Islet precursor cell (in vitro differentiated cells): ENCODE results near the gene PON1.

Experiments used
- DNase-seq: peaks from one replicate; pipeline ENCODE4 v3.0.0-alpha.2; 2018

PON1 gene

GRCh38 chr7:95316588-95316987, 7.7 kb downstream of the PON1 start:
- DNase-seq, result no peak

- no peak for DNase-seq
Measured at GRCh38 chr7:95312561-95312960, 11.8 kb downstream of the PON1 start.

DNA sequence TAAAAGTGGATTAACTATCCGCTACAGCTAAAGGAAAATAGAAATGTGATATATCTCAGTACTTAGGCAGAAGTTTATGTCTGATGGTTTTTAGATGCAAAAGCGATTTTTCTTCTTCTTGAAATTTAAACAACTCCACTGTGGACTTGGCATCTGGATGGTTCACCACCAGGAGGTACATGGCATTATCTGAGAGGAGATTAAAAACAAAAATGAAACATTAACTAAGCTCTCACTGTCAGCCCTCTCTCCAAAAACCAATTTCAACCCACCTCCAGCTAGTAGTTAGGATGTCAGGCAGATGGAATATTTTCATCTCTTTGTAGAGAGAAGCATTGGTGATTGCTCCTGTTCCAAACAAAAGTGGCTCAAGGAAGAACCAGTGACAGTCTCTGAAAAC, 12.9 kb downstream of the PON1 start:
- DNase-seq, result no peak

DNA sequence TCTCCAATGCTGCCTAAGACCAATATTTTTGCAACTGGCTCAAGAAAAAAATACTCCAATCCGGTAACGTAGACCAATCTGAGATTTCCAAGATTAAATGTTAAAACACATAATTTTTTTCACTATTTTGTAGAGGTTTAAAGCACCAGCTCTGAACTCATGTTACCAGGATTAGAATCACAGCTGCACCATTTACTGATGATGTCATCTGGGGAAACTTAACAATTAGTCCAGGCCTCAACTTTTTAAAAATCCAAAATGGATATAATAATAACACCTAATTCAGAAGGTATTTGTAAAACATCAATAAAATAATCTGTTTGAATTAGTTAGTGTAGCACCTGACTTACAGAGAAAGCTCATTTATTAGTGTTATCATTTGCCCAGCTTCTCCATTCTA, 14.4 kb downstream of the PON1 start:
- no peak for DNase-seq

GRCh38 chr7:95304990-95305389, 19.3 kb downstream of the PON1 start:
- no peak for DNase-seq

- DNase-seq, result no peak
Measured at GRCh38 chr7:95303013-95303905, 21.1 kb downstream of the PON1 start.

DNA sequence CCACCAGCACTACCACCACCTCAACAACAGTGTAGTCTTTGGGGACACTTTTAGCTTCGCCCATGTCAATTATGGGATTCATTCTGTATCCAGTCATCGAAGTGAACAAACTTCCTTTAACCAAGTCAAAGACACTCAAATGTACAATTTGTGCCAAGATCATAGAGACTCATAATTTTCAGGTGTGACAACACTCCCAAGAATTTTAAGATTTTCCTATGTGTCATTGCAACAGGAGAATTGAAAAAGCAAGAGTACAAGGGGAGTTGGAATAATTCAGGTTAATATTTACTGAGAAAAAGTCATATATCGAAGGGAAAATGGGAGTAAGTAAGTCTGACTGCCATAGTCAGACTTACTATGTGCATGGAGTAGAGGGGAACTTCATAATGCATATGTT, 26.2 kb downstream of the PON1 start:
- DNase-seq, result no peak

DNA sequence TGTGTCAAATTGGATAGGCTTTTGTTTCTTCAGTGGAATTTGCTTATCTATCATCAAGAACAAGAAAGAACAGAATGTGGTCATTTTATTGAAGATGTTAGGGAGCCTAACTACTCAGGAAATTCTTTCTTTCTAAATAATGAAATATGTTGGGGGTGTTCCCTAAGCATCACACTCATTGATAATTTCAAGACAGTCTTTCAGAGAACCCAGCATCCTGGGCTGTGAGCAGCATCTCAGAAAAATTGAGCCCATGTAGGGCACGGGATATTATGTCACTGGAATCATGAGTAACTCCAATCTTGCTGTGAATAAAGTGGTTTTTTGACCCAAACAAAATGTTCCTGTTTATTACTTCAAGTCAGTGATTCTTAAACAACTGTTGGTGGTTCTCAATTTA, 27.3 kb downstream of the PON1 start:
- no peak for DNase-seq

DNA sequence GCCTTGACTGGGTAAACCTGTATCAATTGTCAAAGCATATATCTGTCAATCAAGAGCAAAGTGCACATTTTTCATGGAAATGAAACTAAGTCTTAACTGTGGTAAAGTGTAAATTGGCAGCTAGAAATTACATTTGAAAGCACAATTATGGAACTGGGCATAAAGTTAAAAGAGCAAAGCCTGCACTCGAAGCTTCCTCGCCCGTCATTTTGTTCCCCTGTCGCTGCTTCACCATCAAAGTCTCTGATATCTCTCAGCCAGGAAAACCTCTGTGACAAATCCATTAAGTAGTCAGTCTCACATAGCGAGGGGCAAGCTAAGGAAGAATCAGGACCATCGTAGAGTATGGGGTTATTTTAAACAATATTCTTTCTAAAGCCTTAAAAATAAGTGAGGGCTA, 27.9 kb downstream of the PON1 start:
- DNase-seq, result no peak

DNA sequence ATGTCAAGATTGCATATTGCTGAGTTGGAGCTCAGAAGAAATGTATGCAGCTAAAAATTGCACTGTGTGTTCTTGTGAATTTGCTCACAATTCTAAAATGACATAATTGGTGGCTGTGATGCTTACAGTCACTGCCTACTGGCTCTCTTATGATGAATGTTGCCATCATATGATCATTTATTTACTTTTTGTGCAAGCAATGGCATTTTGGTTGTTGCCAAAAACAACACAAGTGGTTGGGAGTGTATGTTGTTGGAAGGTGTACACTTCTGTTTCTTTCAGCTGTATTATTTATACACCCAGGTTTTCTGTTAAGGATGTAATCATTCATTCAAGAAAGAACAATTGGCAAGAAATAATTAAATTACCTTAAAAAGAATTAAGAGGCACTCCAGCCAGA, 28.9 kb downstream of the PON1 start:
- DNase-seq, result no peak

DNA sequence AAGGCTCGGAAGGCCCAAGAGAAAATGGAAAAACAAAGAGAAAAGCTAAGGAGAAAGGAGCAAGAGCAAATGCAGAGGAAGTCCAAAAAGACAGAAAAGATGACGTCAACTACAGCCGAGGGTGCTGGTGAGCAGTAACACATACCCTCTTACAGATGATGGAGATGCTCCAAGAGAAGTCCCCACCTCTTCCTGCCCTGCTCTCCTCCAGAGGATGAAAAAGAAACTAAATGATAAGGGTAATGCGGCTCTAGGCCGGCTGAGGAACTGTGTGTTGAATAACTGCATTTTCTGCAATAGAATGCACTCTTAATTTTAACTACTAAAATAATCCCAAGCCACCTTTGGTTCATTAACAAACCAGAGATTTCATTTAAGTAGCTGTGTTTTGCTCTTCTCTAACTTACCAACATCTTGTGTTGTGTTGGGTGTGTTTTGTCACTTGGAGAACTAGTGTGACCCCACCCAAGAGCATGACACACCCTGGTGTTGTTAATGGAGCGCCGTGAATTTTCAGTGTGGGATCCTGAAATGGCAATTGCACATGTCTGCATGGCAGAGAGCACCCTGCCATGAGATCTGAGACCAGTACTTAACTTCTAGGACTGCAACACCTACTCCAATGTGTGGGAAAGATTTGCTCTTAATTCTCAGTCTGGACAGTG, 34.0 kb downstream of the PON1 start:
- DNase-seq, result no peak

DNA sequence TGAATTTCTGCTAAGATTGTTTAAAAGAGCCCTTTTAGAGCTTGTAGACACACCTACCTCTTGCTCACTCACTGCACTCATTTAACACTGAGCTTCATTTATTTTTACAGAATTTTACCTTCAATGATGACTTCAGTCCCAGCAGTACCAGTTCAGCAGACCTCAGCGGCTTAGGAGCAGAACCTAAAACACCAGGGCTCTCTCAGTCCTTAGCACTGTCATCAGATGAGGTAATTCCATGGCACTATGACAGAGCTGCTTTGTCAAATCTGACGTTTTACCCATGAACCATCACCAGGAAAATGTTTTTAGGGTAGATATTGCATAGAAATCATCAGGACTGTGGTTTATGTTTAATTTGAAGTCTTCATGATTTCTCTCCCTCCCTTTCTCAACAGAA, 38.2 kb downstream of the PON1 start:
- DNase-seq, result no peak

- no peak for DNase-seq
Measured at GRCh38 chr7:95279417-95279816, 44.9 kb downstream of the PON1 start.

- DNase-seq, result no peak
Measured at GRCh38 chr7:95276114-95276513, 48.2 kb downstream of the PON1 start.

DNA sequence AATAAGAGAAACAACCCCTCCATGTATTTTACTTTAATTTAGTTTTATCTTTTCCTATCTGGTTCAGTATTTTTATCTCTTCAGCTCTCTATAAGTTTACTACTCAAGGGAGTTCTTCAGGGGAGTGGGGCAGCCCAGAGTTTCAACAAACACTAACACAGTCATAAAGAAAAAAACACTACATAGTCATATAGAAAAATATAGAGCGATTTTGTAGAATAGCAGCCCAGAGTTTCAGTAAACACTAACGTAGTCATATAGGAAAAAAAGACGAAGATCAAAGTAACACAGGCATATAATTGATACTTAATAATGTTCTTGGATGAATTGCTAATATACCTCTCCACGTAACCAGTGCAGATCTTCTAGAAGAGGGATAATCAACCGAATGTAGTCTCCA, 54.7 kb downstream of the PON1 start:
- no peak for DNase-seq

DNA sequence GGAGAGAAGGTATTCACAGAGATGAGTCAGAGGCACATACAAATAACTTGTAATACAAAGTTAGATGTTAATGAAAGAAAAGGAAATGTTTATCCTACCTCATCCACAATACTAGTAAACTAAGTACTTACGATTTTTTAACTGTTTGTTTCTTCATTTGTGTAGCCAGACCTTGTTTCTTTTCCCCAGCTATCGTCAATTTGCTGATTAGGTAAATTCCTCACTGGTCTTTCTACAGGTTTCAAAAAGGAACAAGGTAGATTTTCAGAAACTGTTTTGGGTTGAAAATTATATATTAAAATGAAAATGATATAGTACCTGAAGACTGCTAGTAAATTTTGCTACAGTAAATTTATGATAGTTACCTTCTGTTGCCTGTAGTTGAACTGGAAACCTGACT, 56.6 kb downstream of the PON1 start:
- DNase-seq, result no peak

- DNase-seq, result no peak
Measured at GRCh38 chr7:95265634-95266033, 58.7 kb downstream of the PON1 start.

- no peak for DNase-seq
Measured at GRCh38 chr7:95264363-95264891, 59.9 kb downstream of the PON1 start.

DNA sequence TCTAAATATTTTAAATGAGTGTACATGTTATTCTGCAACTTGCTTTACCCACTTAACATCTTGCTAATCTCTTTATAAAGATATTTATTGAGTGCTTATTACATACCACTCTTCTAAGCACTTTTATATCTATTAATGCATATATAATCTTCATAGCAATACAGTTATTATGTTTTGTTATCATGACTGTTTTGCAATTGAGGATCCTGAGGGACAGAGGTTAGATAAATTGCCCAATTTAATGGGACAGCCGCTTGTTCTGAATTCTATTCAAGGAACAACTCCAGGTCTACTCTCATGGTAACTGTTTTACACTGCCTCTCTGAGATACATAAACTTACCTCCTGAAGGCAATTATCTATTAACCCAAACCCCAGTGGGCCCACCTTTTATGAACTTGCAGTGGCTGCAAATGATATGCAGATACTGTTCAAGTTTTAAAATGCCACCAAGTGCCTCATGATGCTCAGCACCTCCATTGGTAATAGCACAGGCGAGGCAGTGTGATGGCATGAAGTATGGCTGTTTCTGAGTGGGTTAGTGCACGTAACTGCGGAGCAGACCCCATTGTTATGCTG, 60.5 kb downstream of the PON1 start:
- DNase-seq, result no peak

GRCh38 chr7:95262875-95263274, 61.5 kb downstream of the PON1 start:
- DNase-seq, result no peak

DNA sequence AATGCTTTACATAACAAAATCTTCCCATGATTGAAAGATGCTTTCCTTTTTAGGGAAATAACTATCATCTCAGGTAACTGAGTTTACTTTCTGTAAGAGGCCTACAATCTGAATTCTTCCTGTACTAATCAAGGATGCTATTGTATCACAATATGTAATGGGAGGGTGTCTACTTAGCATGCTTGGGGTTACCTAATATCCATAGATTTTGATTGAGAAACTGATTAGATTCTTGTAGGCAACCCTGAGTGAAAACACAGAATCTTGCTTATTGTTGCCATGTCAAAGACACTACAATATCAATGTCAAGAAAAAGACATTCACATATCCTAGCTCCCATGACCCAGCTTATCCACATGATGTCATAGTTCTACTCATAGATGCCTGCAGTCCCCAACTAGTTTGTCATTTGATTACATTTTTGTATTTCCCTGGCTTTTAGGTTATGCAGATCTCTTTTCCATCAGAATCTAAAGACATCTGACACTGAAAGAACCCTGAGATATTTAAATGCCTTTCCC, 62.4 kb downstream of the PON1 start:
- DNase-seq, result no peak

DNA sequence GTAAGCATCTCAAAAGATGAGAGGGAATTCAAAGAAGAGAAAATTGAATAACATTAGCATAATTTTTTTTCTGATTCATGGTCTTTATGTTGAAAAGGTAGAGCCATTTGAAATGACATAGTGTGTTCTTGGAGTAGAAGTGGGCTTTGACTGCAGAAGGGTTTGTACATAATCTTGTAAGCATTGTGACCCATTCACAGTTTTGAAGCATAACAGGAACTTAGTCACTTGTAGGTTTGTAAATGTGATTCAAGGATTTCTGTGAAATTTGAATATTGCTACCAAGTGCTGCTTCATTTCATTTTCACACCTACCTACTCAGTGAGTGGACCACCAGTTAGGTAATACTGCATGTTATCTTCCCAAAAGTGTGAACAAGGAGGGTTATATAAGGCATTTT, 68.6 kb downstream of the PON1 start:
- no peak for DNase-seq

DNA sequence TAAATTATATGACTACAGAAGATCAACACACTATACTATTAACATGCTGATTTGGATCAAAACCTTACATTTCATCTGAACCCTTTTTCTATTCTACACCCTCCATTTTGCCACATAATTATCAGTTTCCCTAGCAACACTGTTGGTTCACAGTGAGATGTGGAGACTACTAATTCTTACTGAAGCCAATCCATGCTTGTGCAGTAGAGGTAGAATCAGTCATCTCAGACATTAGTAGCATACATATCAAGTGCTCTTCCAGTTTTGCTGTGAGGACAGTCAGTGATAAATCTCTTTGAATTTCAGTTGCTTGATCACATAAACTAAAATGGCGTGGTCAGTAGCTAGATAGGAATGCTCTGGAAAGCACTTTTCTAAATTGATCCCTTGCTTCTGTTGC, 70.3 kb downstream of the PON1 start:
- no peak for DNase-seq

- no peak for DNase-seq
Measured at GRCh38 chr7:95251966-95252365, 72.4 kb downstream of the PON1 start.
